ENCODE data around the gene ACADS. TPM values are rescaled to one million over a fixed set of nuclear protein-coding genes. Genes with fewer than 3 reads are reported as not detected.

Gene ACADS
- 10 to 100 TPM; 13.7 to 14.9 TPM for polyA plus RNA-seq

- peaks cover 10 to 11% of the 10 kb centered on the region in 2 donors for H3K36me3 ChIP-seq (ENCODE audit: control insufficient read depth in 2 of 2, insufficient read depth in 2 of 2, low read length in 1 of 2)
- peak within 1 kb of the TSS; percentile 40 to 66 for H3K27ac ChIP-seq (ENCODE audit: low read depth in 2 of 2, low read length in 1 of 2)
- H3K27me3 ChIP-seq (ENCODE audit: control insufficient read depth in 1 of 2, insufficient read depth in 2 of 2, low read length in 2 of 2) = no peaks in the 10 kb centered on the region
- peaks cover 0 to 3% of the 10 kb centered on the region in 2 donors for H3K4me1 ChIP-seq (ENCODE audit: control insufficient read depth in 2 of 2, insufficient read depth in 2 of 2, low read length in 1 of 2)
- 3 to 6% methylated on average over 64 to 66 of the region's 66 CpGs for WGBS, 2 donors
- peak within 1 kb of the TSS; percentile 66 to 77 for H3K4me3 ChIP-seq (ENCODE audit: low read depth in 1 of 2, low read length in 2 of 2)
- H3K9me3 ChIP-seq (ENCODE audit: control insufficient read depth in 2 of 2, insufficient read depth in 1 of 2, low read depth in 1 of 2, low read length in 1 of 2) = no peaks in the 10 kb centered on the region
Observed at GRCh38 chr12:120725659-120726509, at the start of gene ACADS. ACADS (plus strand) TSS chr12:120725826; CDS start chr12:120725886, 60 bp downstream.

DNA sequence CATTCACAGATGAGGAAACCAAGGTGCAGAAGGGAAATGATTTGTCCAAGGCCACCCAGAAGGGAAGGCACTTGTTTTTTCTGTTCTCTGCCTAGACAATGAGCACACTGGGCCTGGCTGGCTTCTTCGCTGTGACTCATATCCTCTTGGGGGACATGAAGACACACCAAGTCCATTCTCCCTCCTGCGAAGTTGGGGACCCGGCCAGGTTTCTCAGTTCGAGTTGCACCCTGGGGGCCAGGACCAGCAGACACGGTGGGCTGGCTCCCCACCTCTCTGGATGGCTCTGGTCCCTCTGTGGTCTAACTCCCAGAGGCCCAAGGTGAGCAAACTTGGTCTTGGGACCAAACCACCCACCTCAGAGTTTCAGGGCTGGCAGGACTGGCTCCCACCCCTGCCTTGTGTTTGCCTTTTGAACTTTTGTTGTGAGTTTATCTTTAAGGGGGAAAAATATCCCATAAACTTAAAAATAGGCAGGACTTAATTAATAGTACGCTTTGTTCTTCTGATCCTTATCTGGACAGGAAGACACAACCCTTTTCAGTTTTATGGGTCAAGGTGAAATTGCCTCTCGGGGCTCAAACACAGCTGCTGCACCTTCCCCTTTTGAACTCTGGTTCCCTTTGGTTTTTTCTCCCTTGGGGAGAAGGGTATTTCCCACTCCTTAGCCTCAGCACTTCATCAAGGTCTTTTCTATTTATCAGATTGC is 47.7 kb upstream of the ACADS start:
- H3K9me3 ChIP-seq (ENCODE audit: control insufficient read depth in 2 of 2, insufficient read depth in 1 of 2, low read depth in 1 of 2, low read length in 1 of 2) = no peaks in the 10 kb centered on the region
- H3K27ac ChIP-seq (ENCODE audit: low read depth in 2 of 2, low read length in 1 of 2) = peak overlapping the region in 1 of 2 donors; percentile 28
- H3K27me3 ChIP-seq (ENCODE audit: control insufficient read depth in 1 of 2, insufficient read depth in 2 of 2, low read length in 2 of 2) = no peaks in the 10 kb centered on the region
- no peaks in the 10 kb centered on the region for H3K4me1 ChIP-seq (ENCODE audit: control insufficient read depth in 2 of 2, insufficient read depth in 2 of 2, low read length in 1 of 2)
- H3K36me3 ChIP-seq (ENCODE audit: control insufficient read depth in 2 of 2, insufficient read depth in 2 of 2, low read length in 1 of 2) = no peaks in the 10 kb centered on the region
- 52 to 65% methylated on average over 7 of the region's 7 CpGs for WGBS, 2 donors
- H3K4me3 ChIP-seq (ENCODE audit: low read depth in 1 of 2, low read length in 2 of 2) = no peak overlapping the region

DNA sequence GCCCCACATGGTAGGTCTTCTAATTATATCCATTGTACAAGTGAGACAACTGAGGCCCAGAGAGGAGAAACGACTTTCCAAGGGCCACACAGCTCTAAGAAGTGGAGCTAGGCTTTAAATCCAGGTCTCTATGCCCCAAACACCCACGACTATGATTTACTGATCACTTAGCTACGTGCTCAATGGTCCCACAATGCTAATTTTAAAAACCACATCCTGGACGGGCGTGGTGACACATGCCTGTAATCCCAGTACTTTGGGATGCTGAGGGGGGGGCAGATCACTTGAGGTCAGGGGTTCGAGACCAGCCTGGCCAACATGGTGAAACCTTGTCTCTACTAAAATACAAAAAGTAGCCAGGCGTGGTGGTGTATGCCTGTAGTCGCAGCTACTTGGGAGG is 47.1 kb upstream of the ACADS start:
- peak overlapping the region in 1 of 2 donors; percentile 5 for H3K27ac ChIP-seq (ENCODE audit: low read depth in 2 of 2, low read length in 1 of 2)

GRCh38 chr12:120680165-120680738 is 45.4 kb upstream of the ACADS start:
- Histone ChIP-seq H3K36me3 (ENCODE audit: control insufficient read depth in 2 of 2, insufficient read depth in 2 of 2, low read length in 1 of 2) (no peaks in the 10 kb centered on the region), H3K4me1 (ENCODE audit: control insufficient read depth in 2 of 2, insufficient read depth in 2 of 2, low read length in 1 of 2) (no peaks in the 10 kb centered on the region), H3K9me3 (ENCODE audit: control insufficient read depth in 2 of 2, insufficient read depth in 1 of 2, low read depth in 1 of 2, low read length in 1 of 2) (no peaks in the 10 kb centered on the region), H3K27me3 (ENCODE audit: control insufficient read depth in 1 of 2, insufficient read depth in 2 of 2, low read length in 2 of 2) (no peaks in the 10 kb centered on the region), H3K27ac (ENCODE audit: low read depth in 2 of 2, low read length in 1 of 2) (no peak overlapping the region), H3K4me3 (ENCODE audit: low read depth in 1 of 2, low read length in 2 of 2) (no peak overlapping the region)
- WGBS, 2 donors = 60 to 63% methylated on average over 5 of the region's 5 CpGs

More for the DNA sequence above, 47.1 kb upstream of the ACADS start:
- no peaks in the 10 kb centered on the region for H3K4me1 ChIP-seq (ENCODE audit: control insufficient read depth in 2 of 2, insufficient read depth in 2 of 2, low read length in 1 of 2)
- H3K36me3 ChIP-seq (ENCODE audit: control insufficient read depth in 2 of 2, insufficient read depth in 2 of 2, low read length in 1 of 2) = no peaks in the 10 kb centered on the region
- no peak overlapping the region for H3K4me3 ChIP-seq (ENCODE audit: low read depth in 1 of 2, low read length in 2 of 2)
- no peaks in the 10 kb centered on the region for H3K27me3 ChIP-seq (ENCODE audit: control insufficient read depth in 1 of 2, insufficient read depth in 2 of 2, low read length in 2 of 2)
- H3K9me3 ChIP-seq (ENCODE audit: control insufficient read depth in 2 of 2, insufficient read depth in 1 of 2, low read depth in 1 of 2, low read length in 1 of 2) = no peaks in the 10 kb centered on the region
- 68 to 71% methylated on average over 8 of the region's 8 CpGs for WGBS, 2 donors

DNA sequence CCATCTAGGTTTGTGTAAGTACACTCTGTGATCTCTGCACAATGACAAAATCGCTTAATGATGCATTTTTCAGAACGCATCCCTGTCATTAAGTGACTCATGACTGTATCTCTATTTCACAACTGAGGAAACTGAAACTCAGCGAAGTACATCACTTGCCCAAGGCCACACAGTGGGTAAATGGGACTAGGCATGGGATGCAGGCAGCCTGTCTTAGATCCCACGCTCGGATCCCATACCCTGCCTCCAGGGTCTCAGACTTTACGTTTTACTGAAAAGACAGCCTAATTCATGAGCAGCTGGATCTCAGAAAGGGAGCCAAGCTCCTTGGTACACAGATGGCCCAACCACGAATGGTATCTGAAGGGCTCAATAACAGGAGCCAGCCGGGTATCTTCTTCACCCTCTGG is 41.1 kb upstream of the ACADS start:
- no peaks in the 10 kb centered on the region for H3K36me3 ChIP-seq (ENCODE audit: control insufficient read depth in 2 of 2, insufficient read depth in 2 of 2, low read length in 1 of 2)
- H3K4me1 ChIP-seq (ENCODE audit: control insufficient read depth in 2 of 2, insufficient read depth in 2 of 2, low read length in 1 of 2) = peaks cover 0 to 6% of the 10 kb centered on the region in 2 donors
- no peaks in the 10 kb centered on the region for H3K27me3 ChIP-seq (ENCODE audit: control insufficient read depth in 1 of 2, insufficient read depth in 2 of 2, low read length in 2 of 2)
- no peak overlapping the region for H3K27ac ChIP-seq (ENCODE audit: low read depth in 2 of 2, low read length in 1 of 2)
- H3K9me3 ChIP-seq (ENCODE audit: control insufficient read depth in 2 of 2, insufficient read depth in 1 of 2, low read depth in 1 of 2, low read length in 1 of 2) = no peaks in the 10 kb centered on the region
- no peak overlapping the region for H3K4me3 ChIP-seq (ENCODE audit: low read depth in 1 of 2, low read length in 2 of 2)
- 57 to 67% methylated on average over 8 of the region's 8 CpGs for WGBS, 2 donors

GRCh38 chr12:120685522-120685921 is 40.1 kb upstream of the ACADS start:
- Histone ChIP-seq H3K27ac (ENCODE audit: low read depth in 2 of 2, low read length in 1 of 2) (no peak overlapping the region), H3K36me3 (ENCODE audit: control insufficient read depth in 2 of 2, insufficient read depth in 2 of 2, low read length in 1 of 2) (no peaks in the 10 kb centered on the region), H3K4me3 (ENCODE audit: low read depth in 1 of 2, low read length in 2 of 2) (no peak overlapping the region), H3K27me3 (ENCODE audit: control insufficient read depth in 1 of 2, insufficient read depth in 2 of 2, low read length in 2 of 2) (no peaks in the 10 kb centered on the region), H3K9me3 (ENCODE audit: control insufficient read depth in 2 of 2, insufficient read depth in 1 of 2, low read depth in 1 of 2, low read length in 1 of 2) (no peaks in the 10 kb centered on the region), H3K4me1 (ENCODE audit: control insufficient read depth in 2 of 2, insufficient read depth in 2 of 2, low read length in 1 of 2) (peaks cover 0 to 6% of the 10 kb centered on the region in 2 donors)
- 67% methylated on average over 3 of the region's 3 CpGs for WGBS, 2 donors

GRCh38 chr12:120686151-120686689 is 39.4 kb upstream of the ACADS start:
- Histone ChIP-seq H3K4me3 (ENCODE audit: low read depth in 1 of 2, low read length in 2 of 2) (peak overlapping the region; percentile 62 to 85), H3K4me1 (ENCODE audit: control insufficient read depth in 2 of 2, insufficient read depth in 2 of 2, low read length in 1 of 2) (peaks cover 0 to 6% of the 10 kb centered on the region in 2 donors), H3K27me3 (ENCODE audit: control insufficient read depth in 1 of 2, insufficient read depth in 2 of 2, low read length in 2 of 2) (no peaks in the 10 kb centered on the region), H3K9me3 (ENCODE audit: control insufficient read depth in 2 of 2, insufficient read depth in 1 of 2, low read depth in 1 of 2, low read length in 1 of 2) (no peaks in the 10 kb centered on the region), H3K36me3 (ENCODE audit: control insufficient read depth in 2 of 2, insufficient read depth in 2 of 2, low read length in 1 of 2) (peaks cover 0 to 2% of the 10 kb centered on the region in 2 donors), H3K27ac (ENCODE audit: low read depth in 2 of 2, low read length in 1 of 2) (peak overlapping the region; percentile 90 to 97)
- 0 to 1% methylated on average over 43 to 46 of the region's 46 CpGs for WGBS, 2 donors

DNA sequence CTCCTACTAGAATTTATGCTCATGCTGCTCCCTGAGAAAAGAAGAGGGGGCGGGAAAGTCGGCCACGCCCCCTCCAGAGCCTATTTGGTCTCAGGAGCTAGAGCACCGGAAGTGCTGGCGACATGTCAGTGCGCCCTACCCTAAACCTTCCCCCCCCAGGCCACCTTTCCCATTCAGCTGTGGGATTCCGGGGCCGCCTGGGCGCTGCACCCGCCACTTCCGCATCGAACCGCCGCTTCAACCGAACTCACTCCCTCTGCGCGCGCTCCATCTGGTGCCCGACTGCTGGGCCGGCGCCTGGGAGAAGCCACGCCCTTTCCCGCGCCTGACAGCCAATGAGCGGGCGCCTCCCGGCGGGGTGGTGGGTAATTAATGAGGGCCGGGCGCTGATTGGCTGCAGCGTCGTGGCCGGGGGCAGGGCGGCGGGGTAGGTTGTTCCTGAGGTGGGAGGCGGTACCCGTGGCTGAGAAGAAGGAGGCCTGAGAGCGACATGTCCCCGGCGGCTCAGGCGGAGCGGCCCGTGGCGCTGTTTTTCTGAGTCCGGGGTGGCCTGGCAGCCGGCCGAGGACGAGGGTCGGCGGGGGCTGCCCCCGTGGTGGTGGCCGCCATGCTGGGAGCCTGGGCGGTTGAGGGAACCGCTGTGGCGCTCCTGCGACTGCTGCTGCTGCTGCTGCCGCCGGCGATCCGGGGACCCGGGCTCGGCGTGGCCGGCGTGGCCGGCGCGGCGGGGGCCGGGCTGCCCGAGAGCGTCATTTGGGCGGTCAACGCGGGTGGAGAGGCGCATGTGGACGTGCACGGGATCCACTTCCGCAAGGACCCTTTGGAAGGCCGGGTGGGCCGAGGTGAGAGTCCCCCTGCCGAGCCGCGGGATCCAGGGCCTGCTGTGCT is 38.7 kb upstream of the ACADS start, which contains the start of gene MLEC:
Gene MLEC, plus strand, starts transcription at position 460 of the 888 bp plus-strand sequence. Its CDS starts 148 bp downstream, at position 608.
- Histone ChIP-seq H3K4me3 (ENCODE audit: low read depth in 1 of 2, low read length in 2 of 2) (peak within 1 kb of the TSS; percentile 85 to 95), H3K9me3 (ENCODE audit: control insufficient read depth in 2 of 2, insufficient read depth in 1 of 2, low read depth in 1 of 2, low read length in 1 of 2) (no peaks in the 10 kb centered on the region), H3K27ac (ENCODE audit: low read depth in 2 of 2, low read length in 1 of 2) (peak within 1 kb of the TSS; percentile 90 to 97), H3K36me3 (ENCODE audit: control insufficient read depth in 2 of 2, insufficient read depth in 2 of 2, low read length in 1 of 2) (peaks cover 0 to 2% of the 10 kb centered on the region in 2 donors), H3K27me3 (ENCODE audit: control insufficient read depth in 1 of 2, insufficient read depth in 2 of 2, low read length in 2 of 2) (no peaks in the 10 kb centered on the region), H3K4me1 (ENCODE audit: control insufficient read depth in 2 of 2, insufficient read depth in 2 of 2, low read length in 1 of 2) (peaks cover 0 to 6% of the 10 kb centered on the region in 2 donors)
- 0 to 1% methylated on average over 79 to 84 of the region's 84 CpGs for WGBS, 2 donors

Data from esophagus (tissue), 2 donors.